Neuronal stem cell (in vitro differentiated cells): ENCODE results near the gene CDK1.

Experiments
- DNase-seq: peaks from one replicate; pipeline ENCODE4 v3.0.0-alpha.2; 2013; ENCODE audit warnings: low spot score
- H2AFZ ChIP-seq: one replicate; pipeline ENCODE4 v1.6.1; 2013; ENCODE audit warnings: mild to moderate bottlenecking, low read length, inconsistent platforms
- H2AK5ac ChIP-seq: 2 replicates; pipeline ENCODE4 v1.6.1; 2013; ENCODE audit warnings: low read depth, mild to moderate bottlenecking, inconsistent platforms, low read length, moderate library complexity, mixed read lengths
- H2BK120ac ChIP-seq: 2 replicates; pipeline ENCODE4 v1.6.1; 2013; ENCODE audit warnings: low read depth, mild to moderate bottlenecking, inconsistent platforms, low read length, moderate library complexity, mixed read lengths
- H2BK12ac ChIP-seq: one replicate; pipeline ENCODE4 v1.6.1; 2013; ENCODE audit warnings: low read length, inconsistent platforms
- H2BK15ac ChIP-seq: 2 replicates; pipeline ENCODE4 v1.6.1; 2013; ENCODE audit warnings: mild to moderate bottlenecking, low read length, inconsistent platforms, mixed read lengths
- H2BK5ac ChIP-seq: one replicate; pipeline ENCODE4 v1.6.1; 2013; ENCODE audit warnings: inconsistent platforms, mild to moderate bottlenecking, low read length, moderate library complexity
- H3K14ac ChIP-seq: one replicate; pipeline ENCODE4 v1.6.1; 2013; ENCODE audit warnings: low read length, inconsistent platforms
- H3K18ac ChIP-seq: 2 replicates; pipeline ENCODE4 v1.6.1; 2013; ENCODE audit warnings: low read length, inconsistent platforms
- H3K23ac ChIP-seq: 2 replicates; pipeline ENCODE4 v1.6.1; 2013; ENCODE audit warnings: low read depth, mild to moderate bottlenecking, mixed read lengths, low read length, inconsistent platforms; ENCODE audit not compliant: poor library complexity
- H3K27ac ChIP-seq: replicated peaks from 3 replicates; pipeline ENCODE4 v1.5.1; 2013; ENCODE audit warnings: low read length, inconsistent platforms
- H3K27me3 ChIP-seq, 3 experiments: 2 replicates each; pipeline ENCODE4 v1.6.1; 2013; ENCODE audit warnings: low read length in 3 of 3, mild to moderate bottlenecking in 2 of 3, inconsistent platforms in 1 of 3, low read depth in 1 of 3, mixed read lengths in 1 of 3, moderate library complexity in 1 of 3; ENCODE audit not compliant: control insufficient read depth in 3 of 3, insufficient read depth in 3 of 3
- H3K36me3 ChIP-seq, 2 donors: replicated peaks in 1 of 2; 2 replicates each; pipeline ENCODE4 v1.6.1; 2013; ENCODE audit warnings: low read length in 2 of 2; ENCODE audit not compliant: control insufficient read depth in 2 of 2, insufficient read depth in 2 of 2
- H3K4ac ChIP-seq: 2 replicates; pipeline ENCODE4 v1.6.1; 2013; ENCODE audit warnings: inconsistent platforms, mild to moderate bottlenecking, low read length, moderate library complexity
- H3K4me1 ChIP-seq, 2 donors: 1 replicate in 1 of 2; 2 replicates in 1 of 2; pipeline ENCODE4 v1.6.1; 2013; ENCODE audit warnings: low read length in 2 of 2, low read depth in 1 of 2; ENCODE audit not compliant: control insufficient read depth in 2 of 2, insufficient read depth in 1 of 2
- H3K4me2 ChIP-seq: one replicate; pipeline ENCODE4 v1.6.1; 2013; ENCODE audit warnings: mild to moderate bottlenecking, low read length, inconsistent platforms; ENCODE audit not compliant: insufficient read depth, poor library complexity, severe bottlenecking
- H3K4me3 ChIP-seq, 2 donors: 2 replicates each; pipeline ENCODE4 v1.5.1; 2013; ENCODE audit warnings: low read length in 2 of 2, mild to moderate bottlenecking in 2 of 2, inconsistent platforms in 1 of 2, moderate library complexity in 1 of 2
- H3K79me1 ChIP-seq: one replicate; pipeline ENCODE4 v1.6.1; 2013; ENCODE audit warnings: low read depth, mild to moderate bottlenecking, inconsistent platforms, low read length, moderate library complexity
- H3K9ac ChIP-seq: one replicate; pipeline ENCODE4 v1.6.1; 2013; ENCODE audit warnings: mild to moderate bottlenecking, low read depth, low read length, inconsistent platforms; ENCODE audit not compliant: poor library complexity
- H3K9me3 ChIP-seq, 2 donors: replicated peaks in 1 of 2; 2 replicates each; pipeline versions ENCODE3 to v1.6.1; 2013; ENCODE audit warnings: low read length in 2 of 2, mild to moderate bottlenecking in 2 of 2, inconsistent platforms in 1 of 2, low read depth in 1 of 2, mixed read lengths in 1 of 2, moderate library complexity in 1 of 2; ENCODE audit not compliant: control insufficient read depth in 2 of 2, insufficient read depth in 1 of 2
- H4K8ac ChIP-seq: one replicate; pipeline ENCODE4 v1.6.1; 2013; ENCODE audit warnings: low read depth, mild to moderate bottlenecking, inconsistent platforms, low read length, moderate library complexity
- H4K91ac ChIP-seq: one replicate; pipeline ENCODE4 v1.6.1; 2013; ENCODE audit warnings: low read length, low read depth, mild to moderate bottlenecking, inconsistent platforms; ENCODE audit not compliant: poor library complexity
- WGBS, 2 donors: extraction: QIAGEN DNeasy Blood & Tissue Kit; methylation state at CpG; one replicate each; pipeline ENCODE4 v1.1.7; 2013; ENCODE audit warnings: missing lambda C conversion rate in 2 of 2, mixed read lengths in 1 of 2; ENCODE audit not compliant: insufficient read length in 2 of 2, insufficient replicate concordance in 1 of 2; ENCODE audit errors: extremely low coverage in 2 of 2; 5-methylcytosine and 5-hydroxymethylcytosine counted together

The CDK1 gene

DNA sequence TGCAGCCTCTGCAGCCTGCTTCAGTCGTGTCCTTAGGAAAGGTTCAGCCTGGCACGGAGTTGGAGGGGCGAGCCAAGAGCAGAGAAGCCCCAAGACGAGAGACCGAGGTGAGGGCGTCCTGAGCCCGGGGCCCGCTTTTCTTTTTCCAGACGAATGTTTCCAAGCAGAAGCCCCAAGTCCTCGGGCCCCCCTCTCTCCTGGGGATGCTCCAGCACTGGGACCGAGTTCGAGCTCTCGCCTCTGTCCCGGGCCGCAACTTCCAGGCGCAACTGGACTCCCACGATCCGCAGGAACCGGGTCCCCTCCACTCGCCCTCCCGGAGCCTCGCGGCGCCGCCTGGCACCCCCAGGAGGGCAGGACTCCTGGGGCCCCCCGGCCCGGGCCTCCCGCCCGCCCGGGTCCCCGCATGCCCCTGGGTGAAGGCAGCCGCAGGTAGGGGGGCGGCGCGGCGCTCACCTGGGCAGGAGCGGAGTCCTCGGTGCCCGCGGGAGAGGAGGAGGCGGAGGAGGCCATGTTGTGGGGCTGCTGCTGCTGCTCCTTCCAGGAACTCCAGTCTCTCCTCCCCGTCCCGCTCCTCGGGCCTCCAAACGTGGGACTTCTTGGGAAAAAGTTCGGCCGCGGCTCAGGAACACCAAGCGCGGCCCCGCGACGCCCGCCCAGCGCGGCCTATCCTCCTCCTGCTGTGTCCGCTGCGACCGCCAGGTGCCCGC, 45.3 kb upstream of the CDK1 start:
- no CpG with 5 or more reads among the region's 60 CpGs for WGBS, 2 donors
- Histone ChIP-seq H3K4me1 (peaks cover 4 to 10% of the 10 kb centered on the region in 2 donors), H3K9ac (peak overlapping the region; percentile 17), H3K79me1 (no peaks in the 10 kb centered on the region), H2BK12ac (no peak overlapping the region), H2BK15ac (peak overlapping the region; percentile 67), H4K8ac (no peak overlapping the region), H3K4me3 (peak overlapping the region; percentile 53 to 86), H4K91ac (no peak overlapping the region), H3K36me3 (no peaks in the 10 kb centered on the region), H3K23ac (peak overlapping the region; percentile 46), H3K27me3 (peaks cover 12 to 33% (median 24%) of the 10 kb centered on the region in 3 experiments), H2AFZ (peak overlapping the region; percentile 96), H3K27ac (no peak overlapping the region), H3K4ac (no peak overlapping the region), H2BK5ac (peak overlapping the region; percentile 29), H3K4me2 (peak overlapping the region; percentile 72), H3K9me3 (no peaks in the 10 kb centered on the region), H3K18ac (peak overlapping the region; percentile 66), H2AK5ac (no peak overlapping the region), H3K14ac (peak overlapping the region; percentile 5), H2BK120ac (no peak overlapping the region)
- DNase-seq: no peak

GRCh38 chr10:60733517-60733822, 44.8 kb upstream of the CDK1 start:
- Histone ChIP-seq H3K23ac (peak overlapping the region; percentile 46), H2BK15ac (no peak overlapping the region), H3K4me2 (peak overlapping the region; percentile 72), H3K4ac (no peak overlapping the region), H2AK5ac (no peak overlapping the region), H3K4me3 (peak overlapping the region; percentile 53 to 86), H3K79me1 (no peaks in the 10 kb centered on the region), H3K9me3 (no peaks in the 10 kb centered on the region), H4K91ac (no peak overlapping the region), H3K4me1 (peaks cover 4 to 10% of the 10 kb centered on the region in 2 donors), H3K14ac (no peak overlapping the region), H3K9ac (no peak overlapping the region), H2BK5ac (no peak overlapping the region), H3K27ac (no peak overlapping the region), H3K27me3 (peaks cover 12 to 33% (median 24%) of the 10 kb centered on the region in 3 experiments), H3K18ac (peak overlapping the region; percentile 51), H2BK12ac (no peak overlapping the region), H3K36me3 (no peaks in the 10 kb centered on the region), H2BK120ac (no peak overlapping the region), H2AFZ (peak overlapping the region; percentile 96), H4K8ac (no peak overlapping the region)
- WGBS, 2 donors: no CpG with 5 or more reads among the region's 17 CpGs
- DNase-seq: no peak

- no CpG with 5 or more reads among the region's 11 CpGs for WGBS, 2 donors
- no peak for DNase-seq
- Histone ChIP-seq H3K79me1 (no peaks in the 10 kb centered on the region), H3K27me3 (peaks cover 12 to 33% (median 24%) of the 10 kb centered on the region in 3 experiments), H2BK15ac (no peak overlapping the region), H3K23ac (no peak overlapping the region), H2AFZ (peak overlapping the region; percentile 96), H3K9ac (no peak overlapping the region), H3K36me3 (no peaks in the 10 kb centered on the region), H3K4me1 (peaks cover 4 to 10% of the 10 kb centered on the region in 2 donors), H3K9me3 (no peaks in the 10 kb centered on the region), H2BK120ac (no peak overlapping the region), H3K18ac (no peak overlapping the region), H3K4me3 (no peak overlapping the region), H2BK5ac (no peak overlapping the region), H4K91ac (no peak overlapping the region), H2BK12ac (no peak overlapping the region), H3K14ac (no peak overlapping the region), H3K27ac (no peak overlapping the region), H4K8ac (no peak overlapping the region), H3K4ac (no peak overlapping the region), H2AK5ac (no peak overlapping the region), H3K4me2 (no peak overlapping the region)
Measured at GRCh38 chr10:60733826-60734225, 44.5 kb upstream of the CDK1 start.

DNA sequence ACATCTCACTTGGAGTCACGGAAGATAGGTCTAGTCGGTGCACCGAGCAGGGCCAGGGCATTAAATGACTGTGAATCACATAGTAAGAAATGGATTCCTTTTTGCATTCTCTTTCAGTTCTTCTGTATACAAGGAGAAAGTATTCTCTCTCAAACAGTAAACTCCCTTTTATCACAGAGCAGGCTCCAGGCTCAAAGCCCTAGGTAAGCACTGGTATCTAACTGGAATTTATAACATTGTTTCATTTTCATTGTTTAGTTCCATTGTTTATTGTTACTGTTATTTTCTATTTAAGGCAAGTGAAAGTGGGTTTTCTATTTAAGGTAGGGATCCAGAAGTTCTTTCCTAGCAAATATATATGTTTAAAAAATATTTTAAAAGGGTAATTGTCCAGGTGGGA, 44.1 kb upstream of the CDK1 start:
- WGBS, 2 donors: no CpG with 5 or more reads among the region's 3 CpGs

More for the DNA sequence above, 44.1 kb upstream of the CDK1 start:
- Histone ChIP-seq H3K9me3 (no peaks in the 10 kb centered on the region), H3K4me2 (no peak overlapping the region), H3K27ac (no peak overlapping the region), H2BK120ac (no peak overlapping the region), H4K91ac (no peak overlapping the region), H3K27me3 (peaks cover 12 to 33% (median 24%) of the 10 kb centered on the region in 3 experiments), H3K4me1 (peaks cover 4 to 10% of the 10 kb centered on the region in 2 donors), H3K23ac (no peak overlapping the region), H2BK15ac (no peak overlapping the region), H3K9ac (no peak overlapping the region), H2BK5ac (no peak overlapping the region), H2AFZ (peak overlapping the region; percentile 96), H3K79me1 (no peaks in the 10 kb centered on the region), H3K36me3 (no peaks in the 10 kb centered on the region), H3K4me3 (no peak overlapping the region), H4K8ac (no peak overlapping the region), H3K4ac (no peak overlapping the region), H3K14ac (no peak overlapping the region), H2BK12ac (no peak overlapping the region), H3K18ac (no peak overlapping the region), H2AK5ac (no peak overlapping the region)
- DNase-seq: no peak
